Fibroblast of villous mesenchyme (primary cell): ENCODE measurements around the gene MACC1. TPM values are rescaled to one million over a fixed set of nuclear protein-coding genes. Genes with fewer than 3 reads are reported as not detected.

Source experiments
- DNase-seq: peaks from one replicate; pipeline ENCODE4 v3.0.0-alpha.2; 2010; ENCODE audit warnings: low read depth
- H3K4me3 ChIP-seq: 2 replicates; pipeline ENCODE4 v1.5.1; 2011; ENCODE audit warnings: low read depth, mild to moderate bottlenecking, low read length
- CTCF ChIP-seq: IDR thresholded peaks from 2 replicates; pipeline ENCODE4 v1.5.1; 2012; ENCODE audit warnings: low read depth, mild to moderate bottlenecking, low read length; ENCODE audit not compliant: insufficient read depth
- total RNA-seq: library from RNA; depleted of rRNA; stranded (reverse); fragments of >200 nt; gene quantifications from 2 replicates; pipeline ENCODE4 v1.2.3, GENCODE V29; 2012

MACC1 gene
- total RNA-seq, 1 donor = under 0.01 TPM

GRCh38 chr7:20224025-20224424, 6.8 kb upstream of the MACC1 start:
- DNase-seq = no peak
- TF ChIP-seq CTCF = no peak
- H3K4me3 ChIP-seq = no peak overlapping the region

DNA sequence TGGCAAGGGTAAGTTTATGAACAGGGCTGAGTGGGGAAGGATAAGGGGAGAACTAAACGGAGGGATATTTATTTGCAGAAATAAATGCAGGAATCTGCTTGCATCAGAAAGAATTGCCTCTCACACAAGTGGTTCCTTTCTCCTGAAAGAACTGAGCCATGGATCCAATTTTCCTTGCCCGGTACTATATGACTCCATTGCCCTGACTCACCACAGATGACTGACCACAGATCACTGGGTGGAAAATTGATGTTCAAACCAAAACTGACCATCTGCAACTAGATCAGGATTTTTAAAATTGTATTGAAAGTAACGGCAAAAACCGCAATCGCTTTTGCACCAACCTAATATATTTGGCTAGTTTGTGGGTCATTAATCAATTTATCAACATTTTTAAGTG, 6.2 kb upstream of the MACC1 start:
- H3K4me3 ChIP-seq = no peak overlapping the region
- no peak for DNase-seq
- TF ChIP-seq CTCF = no peak

DNA sequence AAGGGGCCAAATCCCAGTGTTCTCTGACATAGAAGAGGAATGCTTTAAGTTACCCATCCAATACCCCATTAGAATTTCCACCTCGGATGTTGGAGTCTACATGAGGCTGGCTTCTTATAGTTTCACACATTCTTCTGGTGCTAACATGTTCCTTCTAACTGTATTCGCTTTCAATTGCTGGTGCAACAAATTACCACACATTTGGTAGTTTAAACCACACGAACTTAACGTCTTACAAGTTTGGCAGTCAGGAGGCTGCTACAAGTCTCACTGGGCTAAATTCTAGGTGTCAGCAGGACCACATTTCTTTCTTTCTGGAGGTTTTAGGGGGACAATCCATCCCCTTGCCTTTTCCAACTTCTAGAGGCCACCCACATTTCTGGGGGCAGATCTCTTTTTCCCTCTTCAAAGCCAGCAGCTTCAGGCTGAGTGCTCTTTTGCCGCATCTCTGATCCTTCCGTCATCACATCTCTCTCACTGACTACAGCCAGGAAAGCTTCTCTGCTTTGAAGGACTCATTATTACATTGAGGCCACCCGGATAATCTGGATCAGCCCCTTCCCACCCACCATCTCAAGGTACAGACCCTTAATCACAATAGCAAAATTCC, 5.1 kb upstream of the MACC1 start:
- DNase-seq = no peak
- TF ChIP-seq CTCF = no peak
- no peak overlapping the region for H3K4me3 ChIP-seq

DNA sequence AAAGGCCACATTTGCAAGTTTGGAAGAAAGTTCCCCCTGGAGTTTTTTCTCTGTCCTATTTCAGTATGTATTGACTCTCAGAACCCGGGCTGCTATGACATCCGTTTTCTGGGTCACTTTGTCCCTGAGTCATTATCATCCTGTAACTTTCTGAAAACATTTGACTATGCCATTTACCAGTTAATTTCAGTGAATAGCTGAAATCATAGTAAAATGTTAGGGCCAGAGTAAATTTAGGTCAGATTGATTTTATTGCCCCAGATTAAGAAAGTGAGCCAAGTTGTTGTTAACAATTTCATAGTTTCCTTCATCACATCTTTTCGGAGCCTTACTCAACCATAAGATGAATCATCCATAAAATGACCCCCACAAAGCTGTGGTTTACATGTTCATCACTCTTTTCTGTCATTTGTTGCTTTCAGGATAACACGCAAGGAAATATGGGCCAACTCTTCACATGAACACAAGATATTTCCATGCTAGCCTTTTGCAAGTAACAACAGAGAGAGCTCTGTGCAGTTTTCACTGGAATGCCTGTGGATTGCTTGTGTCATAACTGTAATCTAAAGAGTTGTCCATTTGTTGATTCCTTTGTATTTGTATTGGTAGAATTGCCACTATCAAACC, 3.9 kb upstream of the MACC1 start:
- DNase-seq = peak; percentile 94
- H3K4me3 ChIP-seq = no peak overlapping the region
- TF ChIP-seq CTCF = no peak

DNA sequence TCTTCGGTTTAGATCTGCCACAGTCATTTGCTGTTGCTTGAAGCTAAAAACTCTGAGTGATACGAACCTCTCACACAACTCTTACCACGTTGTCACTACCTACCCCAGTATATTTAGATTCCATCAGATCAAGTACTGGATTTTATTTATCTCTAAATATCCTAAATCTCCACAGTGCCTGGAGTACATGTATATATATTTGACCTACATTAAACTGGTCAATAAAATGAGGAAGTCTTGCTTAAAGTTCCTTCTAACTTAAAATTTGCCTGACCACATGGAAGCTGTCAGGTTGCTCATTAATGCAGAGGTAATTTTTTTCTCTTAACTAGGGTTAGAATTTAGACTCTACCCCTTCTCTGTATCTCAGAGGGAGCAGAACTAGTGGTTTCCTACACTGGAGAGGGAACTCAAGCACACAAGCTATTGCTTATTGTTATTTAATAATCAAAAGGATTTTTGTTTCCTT, 3.1 kb upstream of the MACC1 start:
- no peak for DNase-seq
- TF ChIP-seq CTCF = no peak

DNA sequence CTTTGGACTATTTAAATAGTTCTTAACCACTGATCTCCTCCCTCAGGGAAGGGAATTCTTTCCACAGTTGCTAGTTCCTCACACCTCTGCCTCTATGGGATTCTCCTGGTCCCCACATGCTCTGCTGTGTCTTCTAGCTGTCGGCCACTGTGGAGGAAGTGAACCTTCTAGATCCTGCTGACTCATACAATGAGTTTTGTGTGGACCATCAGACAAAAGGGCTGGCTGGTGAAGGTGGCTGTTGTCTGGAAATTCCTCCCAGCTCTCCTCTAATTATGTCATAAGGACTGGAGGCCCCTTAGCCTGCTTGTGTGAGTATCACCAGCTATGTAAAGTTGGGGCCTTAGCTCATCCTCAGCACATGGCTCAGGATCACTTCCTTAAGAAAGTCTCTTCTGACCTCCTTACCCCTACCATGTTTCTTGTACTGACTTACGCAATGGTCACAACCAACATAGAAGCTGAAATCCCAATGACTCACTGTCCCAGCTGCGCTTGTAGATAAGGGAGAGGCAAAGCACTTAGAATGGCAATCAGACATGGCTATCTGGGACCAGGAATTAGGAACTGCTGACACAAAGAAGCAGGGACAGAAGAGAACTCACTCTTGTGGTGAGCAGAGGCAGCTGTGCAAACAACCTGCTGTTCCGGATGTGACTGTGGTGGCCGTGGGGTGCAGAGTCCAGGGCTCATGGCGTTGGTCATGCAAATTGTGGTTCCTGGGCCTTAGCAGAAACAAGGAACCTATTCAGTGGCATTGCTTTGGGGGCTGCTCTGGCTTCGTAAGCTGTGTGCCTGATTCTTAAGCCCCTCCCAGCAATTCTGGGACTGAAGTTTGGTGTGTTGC, 2.5 kb upstream of the MACC1 start:
- DNase-seq = peak; percentile 98
- no peak overlapping the region for H3K4me3 ChIP-seq
- TF ChIP-seq CTCF = no peak

More for the DNA sequence above, 3.1 kb upstream of the MACC1 start:
- H3K4me3 ChIP-seq = no peak overlapping the region
